Liver (tissue), 3 donors: ENCODE measurements around the gene CFI.

Experiments
- RAD21 ChIP-seq, 2 donors: IDR thresholded peaks; 2 replicates each; pipeline ENCODE4 v1.6.1; 2016; ENCODE audit warnings: antibody characterized with exemption in 2 of 2, mild to moderate bottlenecking in 2 of 2
- TAF1 ChIP-seq: conservative IDR thresholded peaks from 2 replicates; pipeline ENCODE4 v1.6.1; 2016; ENCODE audit warnings: antibody characterized with exemption, mild to moderate bottlenecking
- YY1 ChIP-seq: IDR thresholded peaks from 2 replicates; pipeline ENCODE4 v1.6.1; 2016; ENCODE audit warnings: antibody characterized with exemption, mild to moderate bottlenecking
- TF ChIP-seq, protein P1 (sequence below): fragments of 150-350 bp; IDR thresholded peaks from 2 replicates; pipeline ENCODE4 v1.5.1; 2017; ENCODE audit warnings: improper control_type of control experiment, low read depth, low read length; ENCODE audit not compliant: missing input control
- TF ChIP-seq, protein P2 (sequence below): IDR thresholded peaks from 2 replicates; pipeline ENCODE4 v1.6.1; 2016; ENCODE audit warnings: antibody characterized with exemption, mild to moderate bottlenecking
- TF ChIP-seq, protein P3 (sequence below): IDR thresholded peaks from 2 replicates; pipeline ENCODE4 v1.6.1; 2016; ENCODE audit warnings: antibody characterized with exemption
- TF ChIP-seq, protein P4 (sequence below): IDR thresholded peaks from 2 replicates; pipeline ENCODE4 v1.6.1; 2016; ENCODE audit warnings: antibody characterized with exemption
- donor health status: healthy.
- donor health status: healthy.

GRCh38 chr4:109708990-109709389, 92.8 kb downstream of the CFI start:
- TF ChIP-seq, protein P1, sequence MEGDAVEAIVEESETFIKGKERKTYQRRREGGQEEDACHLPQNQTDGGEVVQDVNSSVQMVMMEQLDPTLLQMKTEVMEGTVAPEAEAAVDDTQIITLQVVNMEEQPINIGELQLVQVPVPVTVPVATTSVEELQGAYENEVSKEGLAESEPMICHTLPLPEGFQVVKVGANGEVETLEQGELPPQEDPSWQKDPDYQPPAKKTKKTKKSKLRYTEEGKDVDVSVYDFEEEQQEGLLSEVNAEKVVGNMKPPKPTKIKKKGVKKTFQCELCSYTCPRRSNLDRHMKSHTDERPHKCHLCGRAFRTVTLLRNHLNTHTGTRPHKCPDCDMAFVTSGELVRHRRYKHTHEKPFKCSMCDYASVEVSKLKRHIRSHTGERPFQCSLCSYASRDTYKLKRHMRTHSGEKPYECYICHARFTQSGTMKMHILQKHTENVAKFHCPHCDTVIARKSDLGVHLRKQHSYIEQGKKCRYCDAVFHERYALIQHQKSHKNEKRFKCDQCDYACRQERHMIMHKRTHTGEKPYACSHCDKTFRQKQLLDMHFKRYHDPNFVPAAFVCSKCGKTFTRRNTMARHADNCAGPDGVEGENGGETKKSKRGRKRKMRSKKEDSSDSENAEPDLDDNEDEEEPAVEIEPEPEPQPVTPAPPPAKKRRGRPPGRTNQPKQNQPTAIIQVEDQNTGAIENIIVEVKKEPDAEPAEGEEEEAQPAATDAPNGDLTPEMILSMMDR: no peak
- TF ChIP-seq YY1 (no peak), TAF1 (no peak), RAD21 (IDR thresholded peaks at IDR 0.05) (no peak)
- TF ChIP-seq, protein P2, sequence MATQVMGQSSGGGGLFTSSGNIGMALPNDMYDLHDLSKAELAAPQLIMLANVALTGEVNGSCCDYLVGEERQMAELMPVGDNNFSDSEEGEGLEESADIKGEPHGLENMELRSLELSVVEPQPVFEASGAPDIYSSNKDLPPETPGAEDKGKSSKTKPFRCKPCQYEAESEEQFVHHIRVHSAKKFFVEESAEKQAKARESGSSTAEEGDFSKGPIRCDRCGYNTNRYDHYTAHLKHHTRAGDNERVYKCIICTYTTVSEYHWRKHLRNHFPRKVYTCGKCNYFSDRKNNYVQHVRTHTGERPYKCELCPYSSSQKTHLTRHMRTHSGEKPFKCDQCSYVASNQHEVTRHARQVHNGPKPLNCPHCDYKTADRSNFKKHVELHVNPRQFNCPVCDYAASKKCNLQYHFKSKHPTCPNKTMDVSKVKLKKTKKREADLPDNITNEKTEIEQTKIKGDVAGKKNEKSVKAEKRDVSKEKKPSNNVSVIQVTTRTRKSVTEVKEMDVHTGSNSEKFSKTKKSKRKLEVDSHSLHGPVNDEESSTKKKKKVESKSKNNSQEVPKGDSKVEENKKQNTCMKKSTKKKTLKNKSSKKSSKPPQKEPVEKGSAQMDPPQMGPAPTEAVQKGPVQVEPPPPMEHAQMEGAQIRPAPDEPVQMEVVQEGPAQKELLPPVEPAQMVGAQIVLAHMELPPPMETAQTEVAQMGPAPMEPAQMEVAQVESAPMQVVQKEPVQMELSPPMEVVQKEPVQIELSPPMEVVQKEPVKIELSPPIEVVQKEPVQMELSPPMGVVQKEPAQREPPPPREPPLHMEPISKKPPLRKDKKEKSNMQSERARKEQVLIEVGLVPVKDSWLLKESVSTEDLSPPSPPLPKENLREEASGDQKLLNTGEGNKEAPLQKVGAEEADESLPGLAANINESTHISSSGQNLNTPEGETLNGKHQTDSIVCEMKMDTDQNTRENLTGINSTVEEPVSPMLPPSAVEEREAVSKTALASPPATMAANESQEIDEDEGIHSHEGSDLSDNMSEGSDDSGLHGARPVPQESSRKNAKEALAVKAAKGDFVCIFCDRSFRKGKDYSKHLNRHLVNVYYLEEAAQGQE: no peak
- TF ChIP-seq, protein P3, sequence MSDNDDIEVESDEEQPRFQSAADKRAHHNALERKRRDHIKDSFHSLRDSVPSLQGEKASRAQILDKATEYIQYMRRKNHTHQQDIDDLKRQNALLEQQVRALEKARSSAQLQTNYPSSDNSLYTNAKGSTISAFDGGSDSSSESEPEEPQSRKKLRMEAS: no peak
- TF ChIP-seq, protein P4, sequence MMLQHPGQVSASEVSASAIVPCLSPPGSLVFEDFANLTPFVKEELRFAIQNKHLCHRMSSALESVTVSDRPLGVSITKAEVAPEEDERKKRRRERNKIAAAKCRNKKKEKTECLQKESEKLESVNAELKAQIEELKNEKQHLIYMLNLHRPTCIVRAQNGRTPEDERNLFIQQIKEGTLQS: no peak
